Loucy (cell line): ENCODE data around the gene HOXC4.
A peak's percentile ranks its signal among the peaks of the same experiment; 100 is the strongest.
"Not testable (repeated sequence)": the region's sequence is repeated elsewhere in the genome, so short reads cannot be mapped to it uniquely, and the experiment has no call there.

Experiments used
- H2AFZ ChIP-seq: fragments of 200-600 bp; sonication (generic); 2 replicates; pipeline ENCODE4 v1.6.0; 2016; ENCODE audit warnings: antibody characterized with exemption, mild to moderate bottlenecking, low read length, moderate library complexity
- H3F3A ChIP-seq: fragments of 200-600 bp; 2 replicates; pipeline ENCODE4 v1.6.0; 2016; ENCODE audit warnings: antibody characterized with exemption, low read depth, mild to moderate bottlenecking
- H3K27me3 ChIP-seq: fragments of 200-600 bp; sonication (generic); 2 replicates; pipeline ENCODE4 v1.6.1; 2014; ENCODE audit warnings: low read length, mild to moderate bottlenecking; ENCODE audit not compliant: insufficient read depth, poor library complexity, severe bottlenecking
- H3K36me3 ChIP-seq: fragments of 200-600 bp; sonication (generic); 2 replicates; pipeline ENCODE4 v1.6.1; 2016; ENCODE audit warnings: low read length; ENCODE audit not compliant: insufficient read depth
- H3K4me1 ChIP-seq: fragments of 200-600 bp; sonication (generic); 2 replicates; pipeline ENCODE4 v1.5.1; 2014; ENCODE audit warnings: low read length, mild to moderate bottlenecking; ENCODE audit not compliant: insufficient read depth, poor library complexity, severe bottlenecking
- H3K4me2 ChIP-seq: fragments of 200-600 bp; sonication (generic); 2 replicates; pipeline ENCODE4 v1.6.0; 2014; ENCODE audit warnings: antibody characterized with exemption, low read length, low read depth, mild to moderate bottlenecking; ENCODE audit not compliant: poor library complexity, severe bottlenecking
- H3K4me3 ChIP-seq: fragments of 200-600 bp; sonication (generic); 2 replicates; pipeline ENCODE4 v1.5.1; 2014; ENCODE audit warnings: low read length, mild to moderate bottlenecking, mixed read lengths; ENCODE audit not compliant: poor library complexity, severe bottlenecking
- H3K79me2 ChIP-seq: fragments of 200-600 bp; sonication (generic); 2 replicates; pipeline ENCODE4 v1.6.1; 2014; ENCODE audit warnings: low read length; ENCODE audit not compliant: insufficient read depth
- H3K9ac ChIP-seq: fragments of 200-600 bp; sonication (generic); 2 replicates; pipeline ENCODE4 v1.6.0; 2014; ENCODE audit warnings: mild to moderate bottlenecking, low read depth, low read length, moderate library complexity; ENCODE audit not compliant: poor library complexity, severe bottlenecking
- H3K9me2 ChIP-seq: fragments of 200-600 bp; sonication (generic); replicated peaks from 2 replicates; pipeline ENCODE4 v1.6.1; 2016; ENCODE audit warnings: low read depth, low read length, mixed read lengths
- H3K9me3 ChIP-seq: fragments of 200-600 bp; sonication (generic); 2 replicates; pipeline ENCODE4 v1.6.1; 2014; ENCODE audit warnings: mild to moderate bottlenecking, antibody characterized with exemption, low read length, low read depth; ENCODE audit not compliant: insufficient read depth
- H4K20me1 ChIP-seq: fragments of 200-600 bp; sonication (generic); 2 replicates; pipeline ENCODE4 v1.6.0; 2014; ENCODE audit warnings: antibody characterized with exemption, low read length, mild to moderate bottlenecking; ENCODE audit not compliant: insufficient read depth, poor library complexity, severe bottlenecking
- EZH2phosphoT487 ChIP-seq: fragments of 200-600 bp; IDR thresholded peaks from 2 replicates; pipeline ENCODE4 v1.6.1; 2018; ENCODE audit warnings: antibody characterized with exemption, mild to moderate bottlenecking, moderate library complexity, borderline replicate concordance
- TF ChIP-seq, protein P1 (sequence below): fragments of 200-600 bp; sonication (generic); conservative IDR thresholded peaks from 2 replicates; pipeline ENCODE4 v1.5.1; 2014; ENCODE audit warnings: mild to moderate bottlenecking, antibody characterized with exemption, low read length

The HOXC4 gene

DNA sequence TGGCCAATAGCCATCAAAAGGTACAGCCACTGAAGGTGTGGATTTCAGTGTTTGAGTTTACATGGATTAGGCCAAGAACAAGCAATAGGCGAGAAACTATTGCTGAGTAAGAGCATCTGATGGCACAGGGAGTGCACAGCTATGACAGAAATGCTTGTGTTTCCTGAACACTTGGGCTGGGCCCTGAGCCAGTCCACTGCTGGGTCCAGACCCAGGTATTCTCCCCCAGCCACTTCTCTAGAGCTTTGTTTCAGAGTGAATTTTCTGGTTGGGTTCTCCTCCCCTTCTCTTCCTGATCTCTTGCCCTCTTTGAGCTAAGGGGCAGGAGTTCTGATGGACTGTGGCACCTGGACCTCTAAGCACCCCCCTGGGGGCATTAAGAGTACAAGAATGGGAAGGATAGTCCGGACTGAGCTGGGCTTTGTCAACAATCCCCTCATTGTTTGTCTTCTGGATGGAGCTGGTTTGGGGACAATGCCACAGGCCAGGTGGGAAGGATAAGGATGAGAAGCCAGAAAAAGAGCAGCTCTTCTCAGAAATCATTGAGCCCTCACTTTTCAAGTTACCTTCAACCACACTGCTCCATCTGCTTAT lies 12.4 kb upstream of the HOXC4 start:
- Histone ChIP-seq H4K20me1 (peaks cover 56% of the 10 kb centered on the region), H3K36me3 (no peaks in the 10 kb centered on the region), H3K4me3 (peak overlapping the region; percentile 73), H3K9me3 (no peaks in the 10 kb centered on the region), H3K9me2 (no peaks in the 10 kb centered on the region), H3K4me1 (peaks cover 81% of the 10 kb centered on the region), H3F3A (peaks cover 11% of the 10 kb centered on the region), H3K27me3 (no peaks in the 10 kb centered on the region), H3K9ac (no peak overlapping the region), H2AFZ (no peak overlapping the region), H3K4me2 (peak overlapping the region; percentile 95), H3K79me2 (peaks cover 82% of the 10 kb centered on the region)
- TF ChIP-seq EZH2phosphoT487, result no peak
- TF ChIP-seq, protein P1, sequence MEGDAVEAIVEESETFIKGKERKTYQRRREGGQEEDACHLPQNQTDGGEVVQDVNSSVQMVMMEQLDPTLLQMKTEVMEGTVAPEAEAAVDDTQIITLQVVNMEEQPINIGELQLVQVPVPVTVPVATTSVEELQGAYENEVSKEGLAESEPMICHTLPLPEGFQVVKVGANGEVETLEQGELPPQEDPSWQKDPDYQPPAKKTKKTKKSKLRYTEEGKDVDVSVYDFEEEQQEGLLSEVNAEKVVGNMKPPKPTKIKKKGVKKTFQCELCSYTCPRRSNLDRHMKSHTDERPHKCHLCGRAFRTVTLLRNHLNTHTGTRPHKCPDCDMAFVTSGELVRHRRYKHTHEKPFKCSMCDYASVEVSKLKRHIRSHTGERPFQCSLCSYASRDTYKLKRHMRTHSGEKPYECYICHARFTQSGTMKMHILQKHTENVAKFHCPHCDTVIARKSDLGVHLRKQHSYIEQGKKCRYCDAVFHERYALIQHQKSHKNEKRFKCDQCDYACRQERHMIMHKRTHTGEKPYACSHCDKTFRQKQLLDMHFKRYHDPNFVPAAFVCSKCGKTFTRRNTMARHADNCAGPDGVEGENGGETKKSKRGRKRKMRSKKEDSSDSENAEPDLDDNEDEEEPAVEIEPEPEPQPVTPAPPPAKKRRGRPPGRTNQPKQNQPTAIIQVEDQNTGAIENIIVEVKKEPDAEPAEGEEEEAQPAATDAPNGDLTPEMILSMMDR, result no peak

DNA sequence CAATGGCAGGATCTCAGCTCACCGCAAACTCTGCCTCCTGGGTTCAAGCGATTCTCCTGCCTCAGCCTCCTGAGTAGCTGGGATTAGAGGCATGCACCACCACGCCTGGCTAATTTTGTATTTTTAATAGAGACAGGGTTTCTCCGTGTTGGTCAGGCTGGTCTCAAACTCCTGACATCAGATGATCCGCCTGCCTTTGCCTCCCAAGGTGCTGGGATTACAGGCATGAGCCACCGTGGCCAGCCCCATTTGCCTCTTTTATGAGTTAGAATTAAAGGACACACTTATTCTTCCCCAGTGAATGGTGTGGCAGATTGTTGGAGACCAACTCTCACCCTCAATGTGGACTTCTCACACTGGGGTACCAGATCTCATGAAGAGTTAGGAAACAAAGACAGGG lies 11.6 kb upstream of the HOXC4 start:
- H2AFZ ChIP-seq, H3K36me3 ChIP-seq, H3K9me3 ChIP-seq, H3K9me2 ChIP-seq, H3K27me3 ChIP-seq, H3F3A ChIP-seq: not testable (repeated sequence)
- H4K20me1 ChIP-seq, result peaks cover 64% of the 10 kb centered on the region
- H3K4me3 ChIP-seq, result peak overlapping the region; percentile 49
- H3K79me2 ChIP-seq, result peaks cover 89% of the 10 kb centered on the region
- H3K4me1 ChIP-seq, result peaks cover 73% of the 10 kb centered on the region
- H3K9ac ChIP-seq, result peak overlapping the region; percentile 33
- H3K4me2 ChIP-seq, result peak overlapping the region; percentile 95

DNA sequence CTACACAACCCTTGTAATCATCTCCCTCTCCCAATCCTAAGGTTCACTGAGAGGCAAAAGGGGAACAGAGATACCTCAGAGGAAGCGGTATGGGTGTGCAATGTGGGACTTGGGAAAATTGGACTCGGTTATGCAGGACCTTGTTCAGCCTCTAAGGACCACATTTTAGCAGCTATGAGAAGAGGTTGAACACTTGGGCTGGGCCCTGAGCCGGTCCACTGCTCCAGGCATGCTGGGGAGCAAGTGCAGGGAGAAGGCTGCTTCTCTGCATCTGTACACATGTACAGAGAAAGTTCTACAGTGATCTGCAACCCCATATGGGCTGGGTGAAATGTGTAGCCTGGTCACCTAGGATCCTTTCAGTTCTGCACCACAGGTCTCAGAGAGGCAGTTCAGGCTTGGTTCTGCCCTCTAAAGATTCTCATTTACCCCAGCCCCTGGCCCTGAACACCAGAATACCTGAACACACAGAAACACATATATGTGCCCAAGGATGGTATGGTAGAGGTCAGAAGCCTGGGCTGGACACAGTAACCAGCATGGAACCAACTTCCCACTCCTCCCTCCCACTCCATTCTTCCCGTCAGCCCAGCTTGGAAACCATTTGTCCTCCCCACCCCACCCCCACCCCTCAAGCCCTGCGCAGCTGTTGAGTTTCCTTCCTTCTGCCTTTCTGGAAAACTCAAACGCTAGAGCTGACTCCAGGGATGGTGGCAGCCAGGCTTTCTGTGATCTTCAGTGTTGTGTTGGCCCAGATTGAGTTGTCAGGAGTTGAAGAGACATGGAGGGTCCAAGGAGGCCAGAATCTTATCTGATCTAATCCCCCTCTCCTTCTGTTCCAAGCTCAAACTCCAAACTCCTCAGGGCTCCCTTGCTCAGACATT lies 10.4 kb upstream of the HOXC4 start:
- H3K79me2 ChIP-seq, result peaks cover 95% of the 10 kb centered on the region
- peaks cover 5% of the 10 kb centered on the region; the same call in 1 of the 2 replicates for H3K36me3 ChIP-seq
- peaks cover 65% of the 10 kb centered on the region for H3K4me1 ChIP-seq
- H3K27me3 ChIP-seq, result no peaks in the 10 kb centered on the region
- peak overlapping the region; percentile 95 for H3K4me2 ChIP-seq
- peak overlapping the region; percentile 49 for H3K4me3 ChIP-seq
- TF ChIP-seq, protein P1, result no peak
- no peak for TF ChIP-seq EZH2phosphoT487
- no peaks in the 10 kb centered on the region for H3K9me2 ChIP-seq
- no peak overlapping the region for H2AFZ ChIP-seq
- peaks cover 72% of the 10 kb centered on the region for H4K20me1 ChIP-seq
- H3K9me3 ChIP-seq, result no peaks in the 10 kb centered on the region
- peak overlapping the region; percentile 33 for H3K9ac ChIP-seq
- H3F3A ChIP-seq, result no peaks in the 10 kb centered on the region
